Measurements from ENCODE around the gene ZC3H18.
"Not testable (repeated sequence)": the region's sequence is repeated elsewhere in the genome, so short reads cannot be mapped to it uniquely, and the experiment has no call there.

Gene ZC3H18

DNA sequence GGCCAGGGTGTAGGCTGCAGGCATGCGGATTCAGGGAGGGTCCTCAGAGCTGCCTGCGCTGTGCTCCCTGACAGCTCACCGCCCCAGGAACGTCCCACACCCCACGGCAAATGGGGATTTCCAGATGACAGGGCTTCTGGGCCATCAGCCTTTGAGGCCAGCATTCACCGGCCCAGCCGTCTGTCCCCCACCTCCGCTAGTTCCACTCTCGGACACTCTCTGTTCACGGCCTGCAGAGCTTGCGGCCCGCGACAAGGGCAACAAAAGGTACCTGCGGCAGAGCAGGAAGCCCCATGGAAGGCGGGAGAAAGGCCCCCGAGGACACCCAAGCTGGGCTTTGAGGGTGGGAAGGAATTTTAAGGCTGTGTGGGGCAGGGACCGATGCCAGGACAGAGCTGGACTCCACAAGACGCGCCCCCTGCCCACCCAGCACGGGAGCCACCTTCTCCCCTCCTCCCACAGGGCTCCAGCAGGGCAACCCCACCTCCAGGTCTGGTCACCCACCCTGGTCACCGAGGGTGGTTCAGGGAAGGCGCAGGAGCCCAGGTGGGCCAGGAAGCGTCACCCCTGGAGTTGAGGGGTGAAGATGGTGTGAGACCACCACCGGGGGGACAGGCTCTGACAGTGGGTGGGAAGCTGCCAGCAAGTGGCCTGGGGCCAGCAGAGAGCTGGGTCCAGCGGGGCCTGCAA, 86.2 kb downstream of the ZC3H18 start:
- DNase-seq, result no peak

DNA sequence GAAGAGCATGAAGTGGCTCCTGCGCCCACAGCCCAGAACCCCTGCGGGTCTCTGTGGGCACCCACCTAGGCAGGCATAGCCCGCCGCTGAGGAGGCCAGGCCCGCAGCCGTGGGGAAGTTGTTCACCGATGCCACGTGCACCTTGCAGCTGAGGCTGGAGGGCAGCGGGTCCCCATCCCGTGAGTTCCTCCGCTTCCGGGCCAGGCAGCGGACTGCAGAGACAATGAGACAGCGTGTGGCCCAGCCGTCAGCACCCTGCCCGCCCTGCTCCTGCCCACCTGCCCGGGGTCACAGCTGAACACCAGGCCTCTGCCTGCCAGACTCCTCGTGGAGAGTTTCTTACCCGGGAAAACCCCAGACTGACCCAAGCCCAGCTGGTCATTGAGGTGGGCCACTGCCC, 87.2 kb downstream of the ZC3H18 start:
- no peak for DNase-seq

DNA sequence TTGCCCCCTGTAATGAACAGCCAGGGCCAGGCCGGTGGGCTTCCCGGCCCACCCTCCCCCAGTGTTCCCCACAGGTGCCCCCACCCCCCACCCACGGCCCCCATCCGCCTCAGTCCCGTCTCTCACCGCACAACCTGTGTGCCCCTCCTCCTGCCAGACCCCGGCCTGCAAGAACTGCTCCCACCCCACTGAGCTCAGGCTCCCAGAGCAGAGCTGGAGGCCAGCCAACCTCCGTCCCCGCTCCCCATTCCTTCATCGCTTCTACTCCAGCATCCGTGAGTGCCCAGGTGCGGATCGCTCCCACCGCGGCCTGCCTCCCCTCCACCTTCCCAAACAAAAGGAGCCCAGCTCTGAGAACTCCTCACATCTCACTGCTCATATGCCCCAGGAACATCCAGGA, 88.5 kb downstream of the ZC3H18 start:
- no peak for DNase-seq

DNA sequence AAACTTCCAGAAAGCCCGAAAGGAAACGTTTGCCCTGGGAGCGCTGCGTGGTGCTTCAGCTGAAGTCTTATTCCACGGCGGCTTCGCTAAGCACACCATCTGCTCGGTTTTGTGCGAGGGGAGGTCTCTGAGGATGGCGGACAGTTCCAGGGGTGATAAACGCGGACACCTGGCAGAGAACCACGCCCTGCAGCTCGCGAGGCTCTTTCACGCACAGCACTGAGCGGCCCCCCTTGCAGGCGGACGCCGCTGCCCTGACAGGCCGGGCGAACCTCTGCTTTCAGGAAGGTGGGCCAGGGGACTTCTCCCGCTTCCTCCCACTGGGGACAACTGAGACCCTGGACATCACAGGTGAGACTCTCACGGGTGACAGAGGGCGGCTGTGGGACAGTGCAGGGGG, 89.0 kb downstream of the ZC3H18 start:
- DNase-seq, result no peak

DNA sequence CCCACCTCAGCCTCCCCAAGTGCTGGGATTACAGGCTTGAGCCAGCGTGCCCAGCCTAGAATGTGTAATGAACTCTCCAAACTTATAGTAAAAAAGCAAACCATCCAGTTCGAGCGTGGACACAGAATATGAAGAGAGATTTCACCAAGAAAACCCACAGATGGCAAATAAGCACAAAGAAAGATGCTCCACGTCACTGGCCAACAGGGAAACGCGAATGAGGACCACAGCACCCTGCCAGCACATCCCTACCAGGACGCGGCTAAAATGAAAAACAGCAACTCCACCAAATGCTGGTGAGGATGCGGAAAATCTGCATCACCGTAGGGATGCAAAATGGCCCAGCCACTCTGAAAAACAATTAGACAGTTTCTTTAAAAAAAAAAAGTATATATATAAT, 91.3 kb downstream of the ZC3H18 start:
- no peak for DNase-seq

DNA sequence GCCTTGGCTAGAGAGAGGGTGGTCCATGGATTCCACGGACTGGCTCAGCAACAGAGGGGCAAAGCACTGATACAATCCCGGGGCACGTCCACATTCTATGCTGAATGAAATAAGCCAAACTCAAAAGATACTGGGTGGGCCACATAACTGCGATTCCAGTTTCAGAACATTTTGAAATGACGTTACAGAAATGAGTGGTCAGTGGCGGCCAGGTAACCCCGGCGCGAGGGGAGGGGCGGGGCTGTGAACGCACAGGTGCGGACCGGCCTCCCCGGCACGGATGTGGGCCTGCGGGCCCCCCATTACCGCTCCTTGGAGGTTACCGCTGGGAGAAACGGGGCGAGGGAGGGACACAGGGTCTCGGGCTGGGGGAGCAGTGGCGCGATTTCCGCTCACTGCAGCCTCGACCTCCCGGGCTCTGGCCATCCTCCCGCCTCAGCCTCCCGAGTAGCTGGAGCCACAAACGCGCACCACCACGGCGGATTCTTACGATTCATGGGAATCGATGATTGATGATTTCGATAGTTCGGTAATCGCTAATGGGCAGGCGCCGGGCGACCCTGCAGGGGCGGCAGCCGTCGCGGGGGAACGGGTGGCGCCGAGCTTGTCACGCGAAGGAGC, 92.1 kb downstream of the ZC3H18 start:
- DNase-seq, result no peak

DNA sequence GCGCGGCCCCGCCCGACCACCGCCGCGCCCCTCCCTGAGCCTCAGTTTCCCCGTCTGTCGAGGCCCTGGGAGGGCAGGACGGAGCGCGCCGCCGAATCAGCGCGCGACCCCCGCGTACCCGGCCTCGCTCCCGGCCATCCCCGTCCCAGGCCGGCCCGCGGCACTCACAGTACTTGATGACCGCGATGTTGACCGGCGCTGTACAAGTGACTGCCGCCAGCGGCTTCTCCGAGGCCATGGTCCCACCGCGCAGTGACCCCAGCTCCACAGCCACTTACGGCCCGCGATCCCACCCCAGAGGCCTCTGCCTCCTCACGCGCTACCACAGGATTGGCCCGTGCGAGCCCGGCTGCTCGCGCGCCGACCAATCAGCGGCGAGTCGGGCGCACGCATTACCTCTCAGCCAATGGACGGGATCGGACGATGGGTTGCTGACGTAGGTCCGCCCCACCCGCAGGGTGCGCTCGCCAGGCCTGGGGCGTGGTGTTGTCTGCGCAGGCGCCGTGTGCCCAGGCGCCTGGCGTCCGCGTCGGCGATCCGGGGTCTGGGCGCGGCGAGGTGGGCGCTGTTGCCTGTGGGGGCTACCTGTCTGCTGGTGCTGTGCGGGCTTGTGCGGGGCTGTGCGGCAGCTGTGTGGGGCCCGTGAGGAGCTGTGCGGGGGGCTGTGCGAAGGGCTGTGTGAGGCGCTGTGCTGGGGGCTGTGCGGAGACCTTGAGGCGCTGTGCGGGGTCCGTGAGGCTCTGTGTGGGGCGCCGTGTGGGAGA, 92.8 kb downstream of the ZC3H18 start, which contains the start of gene MVD:
Gene MVD, minus strand, starts transcription at position 249 of the 764 bp plus-strand sequence. Its CDS starts 11 bp downstream, at position 238.
- DNase-seq, result peak; percentile 96 to 97

DNA sequence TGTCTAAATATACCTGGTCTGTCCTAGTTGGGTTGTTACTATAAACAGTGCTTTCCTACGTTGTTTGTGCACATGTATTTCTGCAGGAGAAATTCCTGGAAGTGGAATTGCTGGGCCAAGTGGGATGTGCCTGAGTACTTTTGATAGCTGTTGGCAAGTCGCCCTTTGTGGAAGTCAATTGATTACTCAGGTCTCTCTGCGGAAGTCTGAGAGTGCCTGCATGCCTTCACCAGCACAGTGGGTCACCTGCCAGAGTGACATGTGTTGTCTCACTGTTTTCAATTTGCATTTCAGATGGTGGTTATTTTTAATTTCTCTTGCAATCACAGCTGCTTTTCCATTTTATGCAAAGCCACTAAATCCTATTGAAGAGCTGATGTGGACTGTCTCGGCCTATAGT, 94.9 kb downstream of the ZC3H18 start:
- no peak for DNase-seq

DNA sequence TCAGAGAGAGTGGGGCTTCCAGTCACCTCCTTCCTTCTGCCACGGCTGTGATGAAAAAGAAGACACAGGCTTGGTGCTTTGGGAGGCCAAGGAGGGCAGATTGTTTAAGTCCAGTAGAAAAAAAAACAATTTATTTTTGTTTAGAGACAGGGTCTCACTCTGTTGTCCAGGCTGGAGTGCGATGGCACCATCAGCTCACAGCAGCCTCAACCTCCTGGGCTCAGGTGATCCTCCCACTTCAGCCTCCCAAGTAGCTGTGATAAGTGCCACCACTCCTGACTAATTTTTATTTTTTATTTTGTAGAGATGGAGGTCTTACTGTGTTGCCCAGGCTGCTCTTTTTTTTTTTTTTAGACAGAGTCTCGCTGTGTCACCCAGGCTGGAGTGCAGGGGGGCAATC, 95.4 kb downstream of the ZC3H18 start:
- DNase-seq, result no peak

DNA sequence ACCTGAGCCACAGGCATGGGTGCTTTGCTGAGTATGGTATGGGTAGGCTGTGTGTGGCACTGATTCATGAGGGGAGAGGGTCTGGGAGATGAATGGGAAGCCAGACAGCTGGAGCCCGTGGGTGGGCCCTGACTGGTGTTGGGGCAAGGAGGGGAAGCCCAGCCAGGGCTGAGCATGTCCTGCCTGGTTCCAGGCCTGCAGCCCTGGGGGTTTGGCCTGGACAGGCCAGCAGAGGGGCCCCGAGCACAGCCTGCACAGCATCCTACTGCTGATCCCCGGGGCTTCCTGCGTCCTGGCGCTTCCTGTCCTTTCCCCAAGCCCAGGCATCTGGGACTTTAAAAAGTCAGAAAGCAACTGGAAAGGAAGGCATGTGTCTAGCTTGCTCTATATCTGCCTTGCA, 97.3 kb downstream of the ZC3H18 start:
- no peak for DNase-seq

DNA sequence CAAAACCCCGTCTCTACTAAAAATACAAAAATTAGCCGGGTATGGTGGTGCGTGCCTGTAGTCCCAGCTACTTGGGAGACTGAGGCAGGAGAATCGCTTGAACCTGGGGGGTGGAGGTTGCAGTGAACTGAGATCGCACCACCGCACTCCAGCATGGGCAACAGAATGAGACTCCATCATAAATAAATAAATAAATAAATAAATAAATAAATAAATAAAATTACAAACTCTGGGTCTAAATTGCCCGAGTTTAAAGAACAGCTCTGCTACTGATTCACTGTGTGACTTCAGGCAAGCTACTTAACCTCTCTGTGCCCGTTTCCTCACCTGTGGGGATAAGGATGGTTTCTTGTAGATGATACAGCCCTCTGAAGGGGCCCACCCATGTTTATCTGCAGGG, 99.3 kb downstream of the ZC3H18 start:
- not testable (repeated sequence) for DNase-seq

DNA sequence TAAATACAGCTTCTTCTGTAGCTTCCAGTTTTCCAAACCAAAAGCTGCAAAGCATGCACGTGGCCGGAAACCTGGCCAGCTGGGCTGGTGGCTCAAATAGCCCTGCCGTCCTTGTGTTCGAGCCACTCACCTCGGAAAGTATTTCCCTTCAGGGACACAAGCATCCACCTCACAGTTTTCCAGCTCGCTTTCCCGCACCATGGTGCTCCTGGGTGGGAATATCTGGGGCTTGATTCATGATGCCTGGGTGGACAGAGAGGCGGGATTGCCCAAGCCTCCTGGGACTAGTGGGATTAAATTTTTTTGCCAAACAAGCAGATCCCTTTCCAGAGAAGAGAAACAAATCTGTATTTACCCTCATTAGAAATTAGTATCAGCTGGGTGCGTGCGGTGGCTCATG, 99.8 kb downstream of the ZC3H18 start:
- no peak for DNase-seq

DNA sequence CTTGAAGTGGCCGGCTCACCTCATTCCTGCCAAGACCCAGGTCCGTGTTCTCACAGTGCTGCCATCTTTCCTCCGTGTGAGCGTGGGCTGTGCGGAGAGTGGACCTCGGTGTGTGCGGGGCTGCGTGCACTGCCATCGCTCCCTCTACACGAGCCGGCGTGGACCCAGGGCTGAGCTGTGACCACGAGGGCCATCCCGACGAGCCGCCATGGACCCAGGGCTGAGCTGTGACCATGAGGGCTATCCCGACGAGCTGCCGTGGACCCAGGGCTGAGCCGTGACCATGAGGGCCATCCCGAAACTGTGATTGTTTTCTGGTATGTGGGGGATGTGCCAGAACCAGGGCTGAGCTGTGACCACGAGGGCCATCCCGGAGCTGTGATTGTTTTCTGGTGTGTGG, 101.6 kb downstream of the ZC3H18 start:
- DNase-seq, result no peak

DNA sequence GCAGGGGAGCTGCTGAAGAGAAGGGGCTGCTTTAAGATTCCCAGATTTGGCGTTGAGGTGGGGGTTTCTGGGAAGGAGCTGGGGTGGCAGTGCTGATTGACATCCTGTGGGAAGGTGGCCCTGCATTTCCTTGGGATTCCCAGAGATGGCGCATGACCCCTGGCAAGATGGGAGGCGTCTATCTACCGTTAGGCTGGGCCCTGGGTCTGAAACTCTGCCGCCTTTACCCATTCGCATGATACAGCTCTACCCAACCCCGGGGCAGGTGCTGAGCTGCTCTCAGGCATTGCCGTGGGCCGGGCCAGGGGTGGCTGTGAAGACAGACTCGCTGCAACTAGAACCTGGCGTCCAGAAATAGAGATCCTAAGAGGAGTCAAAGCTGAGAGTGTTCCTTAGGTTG, 102.6 kb downstream of the ZC3H18 start:
- DNase-seq, result no peak

DNA sequence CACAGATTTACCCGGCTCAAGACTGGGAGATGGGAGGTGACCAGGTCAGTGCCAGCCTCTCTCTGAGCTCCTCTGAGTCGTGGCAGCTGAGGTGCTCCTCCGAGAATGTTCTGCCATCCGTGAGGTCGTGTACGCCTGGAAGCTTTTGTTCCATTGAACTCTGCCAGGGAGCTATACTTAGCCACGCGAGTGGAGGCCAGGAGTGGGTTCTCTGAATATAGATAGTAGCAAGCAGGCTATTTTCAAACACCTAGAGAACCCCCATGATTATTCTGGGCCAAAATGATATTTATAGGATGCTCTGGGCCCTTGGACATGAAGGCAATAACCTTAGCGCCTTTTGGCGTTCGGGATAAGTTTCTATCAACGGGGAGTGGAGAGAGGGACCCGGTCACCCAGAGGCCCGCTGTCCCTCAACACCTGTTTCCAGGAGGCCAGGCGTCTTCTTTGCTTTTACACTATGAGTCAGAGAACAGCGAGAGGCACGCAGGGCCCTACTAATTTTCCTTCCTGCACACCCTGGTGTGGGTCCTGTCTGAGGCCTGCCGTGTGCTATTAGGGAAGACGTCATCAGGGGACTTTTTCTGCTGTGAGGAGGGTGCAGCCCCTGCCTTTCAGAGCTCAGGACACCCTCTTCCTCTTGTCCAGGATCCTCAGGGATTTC, 103.6 kb downstream of the ZC3H18 start:
- no peak for DNase-seq

DNA sequence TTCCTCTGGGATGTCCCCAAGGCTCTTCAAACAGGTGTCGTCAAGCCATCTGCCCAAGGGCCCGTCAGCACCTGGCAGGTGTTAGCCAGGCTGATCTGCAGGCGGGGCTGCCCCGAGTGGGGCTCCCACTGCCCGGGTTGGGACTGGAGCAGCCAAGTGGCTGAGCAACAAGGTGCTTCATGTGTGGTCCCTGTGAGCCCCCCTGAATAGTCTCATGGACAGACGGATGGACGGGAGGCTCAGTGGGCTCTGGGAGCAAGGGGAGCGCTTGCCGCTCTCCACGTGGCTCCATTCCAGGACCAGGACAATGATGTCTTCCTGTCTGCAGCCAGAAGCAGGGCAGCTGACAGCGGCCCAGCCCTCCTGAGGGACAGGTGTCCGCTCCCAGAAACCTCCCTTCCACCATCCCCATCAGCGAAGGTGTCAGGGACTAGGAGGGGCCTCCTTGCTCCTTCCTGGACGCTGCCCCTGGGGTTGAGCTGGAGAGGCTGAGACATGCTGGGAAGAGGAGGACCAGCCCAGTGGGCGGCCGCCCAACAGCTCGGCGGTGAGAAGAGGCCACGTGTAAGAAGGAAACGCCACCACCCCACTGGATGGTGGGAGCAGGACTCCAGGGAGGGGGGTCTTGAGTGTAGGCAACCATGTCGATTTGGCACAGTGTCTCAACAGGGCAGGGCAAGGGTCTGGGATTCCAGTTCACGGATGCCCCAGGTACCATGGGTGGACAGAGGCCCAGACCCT, 106.5 kb downstream of the ZC3H18 start:
- no peak for DNase-seq

DNA sequence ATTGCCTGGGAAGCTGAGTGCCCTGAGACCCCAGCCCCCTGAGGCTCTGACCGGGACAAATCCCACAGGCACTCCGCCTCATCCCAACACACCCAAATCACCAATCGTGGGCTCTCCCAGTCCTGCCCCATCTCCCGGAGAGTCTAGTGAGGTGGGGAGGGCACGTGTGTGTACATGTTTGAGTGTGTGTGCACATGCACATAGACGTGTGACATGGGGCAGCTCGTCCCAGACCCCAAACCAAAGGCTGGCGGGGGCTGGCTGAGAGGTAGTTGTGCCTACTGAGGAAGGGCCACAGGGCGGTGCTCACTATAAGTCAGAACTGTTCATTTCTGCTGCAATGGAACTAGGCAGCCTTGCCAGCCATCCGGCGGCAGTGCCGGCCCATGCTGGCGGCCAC, 107.5 kb downstream of the ZC3H18 start:
- no peak for DNase-seq

DNA sequence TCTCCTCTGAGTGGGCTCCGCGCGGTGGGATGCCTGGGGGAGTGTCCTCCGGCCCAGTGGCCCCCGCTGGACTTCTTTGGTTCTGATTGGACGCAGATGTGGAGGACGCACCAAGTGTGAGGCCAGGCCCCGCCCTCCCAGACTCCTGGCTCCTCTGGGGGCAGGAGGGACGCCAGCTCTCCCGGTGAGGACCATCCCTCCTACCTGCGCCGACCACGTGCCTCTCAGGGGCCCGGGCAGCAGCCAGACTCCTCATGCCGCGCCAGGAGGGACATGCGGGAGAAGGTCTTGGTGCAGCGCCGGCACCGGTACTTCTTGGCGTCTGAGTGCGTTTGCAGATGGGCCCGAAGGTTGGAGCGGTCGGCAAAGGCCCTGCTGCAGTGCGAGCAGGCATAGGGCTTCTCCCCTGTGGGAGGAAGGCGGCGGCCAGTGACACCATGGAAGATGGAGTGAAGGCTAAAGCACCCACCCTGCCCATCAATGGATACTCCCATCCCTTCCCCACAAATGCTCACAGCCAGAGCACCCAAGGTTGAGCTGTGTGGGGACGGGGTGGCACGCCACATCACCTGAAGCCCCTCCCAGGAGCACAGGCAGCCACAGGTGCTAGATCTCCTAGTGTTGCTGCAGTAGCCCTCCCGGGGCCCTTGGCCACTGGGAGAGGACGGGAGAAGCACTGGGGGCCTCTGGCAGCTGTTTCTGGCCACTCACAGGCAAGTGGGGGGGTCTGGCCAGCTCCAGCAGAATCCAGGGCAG, 108.2 kb downstream of the ZC3H18 start:
- DNase-seq, result no peak

DNA sequence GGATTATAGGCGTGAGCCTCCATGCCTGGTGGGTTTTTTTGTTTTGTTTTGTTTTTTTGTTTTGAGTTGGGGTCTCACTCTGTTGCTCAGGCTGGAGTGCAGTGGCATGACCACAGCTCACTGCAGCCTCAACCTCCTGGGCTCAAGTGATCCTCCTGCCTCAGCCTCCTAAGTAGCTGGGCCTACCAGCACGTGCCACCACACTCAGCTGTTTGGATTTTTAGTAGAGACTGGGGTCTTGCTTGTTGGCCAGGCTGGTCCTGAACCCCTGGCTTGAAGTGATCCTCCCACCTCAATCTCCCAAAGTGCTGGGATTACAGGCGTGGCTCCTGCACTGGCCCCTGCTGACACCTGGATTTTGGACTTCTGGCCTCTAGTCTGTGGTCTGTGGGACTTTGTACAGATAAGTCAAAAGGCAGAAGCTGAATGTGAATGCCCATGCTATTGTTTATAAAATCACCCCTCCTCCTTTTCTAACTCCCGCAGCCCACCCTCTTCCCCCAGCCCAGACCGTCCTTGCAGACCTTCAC, 110.4 kb downstream of the ZC3H18 start:
- DNase-seq, result no peak

DNA sequence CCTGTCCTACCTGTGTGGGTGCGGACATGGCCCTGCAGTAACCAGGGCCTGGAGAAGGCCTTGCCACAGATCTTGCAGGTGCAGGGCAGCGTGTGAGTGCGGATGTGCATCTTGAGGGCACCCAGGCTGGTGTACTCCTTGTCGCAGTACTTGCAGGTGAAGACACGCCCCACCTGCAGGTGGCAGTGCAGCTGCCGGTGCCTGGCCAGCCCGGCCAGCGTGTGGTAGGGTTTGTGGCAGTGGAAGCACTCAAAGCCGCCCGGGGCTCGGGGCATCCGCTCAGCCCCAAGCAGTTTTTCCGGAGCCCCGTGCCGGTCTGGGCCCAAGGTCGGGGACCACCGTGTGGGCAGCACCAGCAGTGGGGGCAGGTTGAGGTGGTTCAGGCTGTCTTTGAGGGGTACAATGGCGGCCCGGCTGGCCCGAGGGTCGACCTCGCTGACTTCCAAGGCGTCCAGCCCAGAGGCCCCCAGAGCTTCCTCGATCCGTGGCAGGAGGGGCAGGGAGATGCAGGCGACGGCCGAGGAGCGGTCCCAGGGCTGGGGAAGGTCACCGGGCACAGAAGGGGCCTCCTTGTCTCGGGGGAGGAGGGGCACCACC, 111.0 kb downstream of the ZC3H18 start:
- DNase-seq, result peak; percentile 56 to 61
